ENCODE measurements around the gene MAP4K3.

DNA sequence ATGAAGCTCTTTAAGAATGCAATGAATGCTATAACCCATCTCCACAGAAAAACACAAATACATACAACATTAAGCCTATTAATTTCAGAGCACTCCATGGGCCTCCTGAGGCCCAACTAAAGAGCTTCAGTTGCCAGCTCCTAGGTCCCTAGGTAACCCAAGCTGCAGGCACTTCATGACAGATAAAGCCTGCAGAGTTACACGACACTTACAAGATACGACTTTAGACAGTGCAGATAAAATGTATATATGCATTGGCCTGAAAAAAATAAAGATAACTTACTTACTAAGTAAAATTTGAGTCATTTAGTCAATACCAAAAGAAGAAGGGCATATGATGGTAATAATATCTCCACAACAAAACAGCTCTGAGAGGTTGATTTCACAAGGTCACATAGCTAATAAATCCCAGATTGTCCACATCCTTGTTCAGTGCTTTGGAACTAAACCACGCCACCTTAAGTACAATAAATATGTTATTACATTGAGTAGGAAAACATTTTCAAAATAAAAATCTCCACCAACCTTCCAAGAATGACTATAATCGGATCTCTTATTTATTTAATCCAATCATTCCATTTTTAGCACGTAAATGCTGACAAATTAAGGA is 3.4 kb downstream of the MAP4K3 start:
- TF ChIP-seq RARB (CRISPR knock-in tag; IDR thresholded peaks at IDR 0.05) (no peak), OSR1 (CRISPR knock-in tag; IDR thresholded peaks at IDR 0.05) (no peak)
